Erythroblast (primary cell): ENCODE measurements around the gene PDIA5.

Source experiments
- GATA1 ChIP-seq: IDR thresholded peaks from 2 replicates; pipeline ENCODE4 v1.6.1; 2011; ENCODE audit warnings: low read depth, mild to moderate bottlenecking, control low read depth, low read length, moderate library complexity
- POLR2A ChIP-seq: IDR thresholded peaks from 2 replicates; pipeline ENCODE4 v1.6.1; 2011; ENCODE audit warnings: mild to moderate bottlenecking, low read length

- no peak for TF ChIP-seq POLR2A
- no peak for TF ChIP-seq GATA1
These were observed 85.9 kb downstream of the PDIA5 start for GRCh38 chr3:123152687-123153086.
